HG03039 (cell line): ENCODE measurements around the gene AKAP7.

Experiments used
- ATAC-seq: cut with Tn5 transposase; IDR thresholded peaks from one replicate; pipeline ENCODE4 v1.9.1; 2021; ENCODE audit warnings: mild to moderate bottlenecking, moderate library complexity; ENCODE audit not compliant: unreplicated experiment

The AKAP7 gene

DNA sequence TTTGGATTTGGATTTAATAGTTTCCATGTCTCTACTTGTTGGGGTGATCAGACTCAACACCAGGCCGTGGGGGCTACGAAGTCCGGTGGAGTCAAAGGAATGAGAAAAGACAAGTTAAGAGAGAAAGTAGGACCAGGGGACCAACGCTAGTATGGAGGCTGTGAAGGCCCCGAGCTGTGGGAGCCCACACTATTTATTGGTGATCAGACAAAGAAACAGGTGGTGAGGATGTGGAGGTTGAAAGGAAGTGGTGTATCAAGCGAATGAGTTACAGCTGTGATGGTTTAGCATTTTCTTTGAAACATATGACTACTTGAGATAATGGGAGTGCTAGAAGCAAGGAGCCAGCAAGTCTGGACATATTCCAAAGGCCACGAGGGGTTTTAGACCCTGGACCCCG, 62.4 kb downstream of the AKAP7 start:
- ATAC-seq: no peak

DNA sequence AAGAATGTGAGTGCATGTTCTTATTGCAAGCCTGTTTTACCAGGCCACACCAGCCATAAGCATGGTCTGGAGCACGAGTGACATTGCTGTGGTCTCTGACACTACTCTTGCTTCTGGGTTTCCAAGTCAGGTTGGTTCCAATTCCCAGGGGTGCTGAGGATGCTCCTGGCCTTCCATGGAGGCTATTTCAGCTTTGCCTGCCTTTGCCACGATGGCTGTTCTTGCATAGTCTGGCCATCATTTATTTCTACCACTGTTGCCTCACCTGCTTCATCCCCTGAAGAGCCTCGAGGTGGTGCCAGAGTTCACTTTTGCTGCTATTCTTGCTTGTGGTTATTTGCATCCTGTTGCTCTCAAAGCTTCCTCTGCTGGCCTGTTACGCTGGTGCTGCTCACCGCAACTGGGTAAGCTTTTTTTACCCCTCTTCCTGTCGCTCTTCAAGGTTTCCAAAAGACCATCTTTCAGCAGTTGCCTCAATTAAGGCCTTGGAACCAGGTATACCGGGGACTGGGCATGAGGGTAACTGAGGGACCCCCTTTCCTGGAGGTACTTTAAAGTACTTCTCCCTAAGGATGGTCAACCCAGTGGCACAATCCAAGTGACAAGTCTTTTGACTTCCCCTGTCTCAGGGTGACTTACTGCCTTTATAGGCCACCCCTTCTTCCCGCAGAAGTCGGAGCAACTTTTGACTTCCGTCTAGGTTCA, 64.5 kb downstream of the AKAP7 start:
- peak; percentile 100 for ATAC-seq

- ATAC-seq: no peak
These were observed 70.4 kb downstream of the AKAP7 start for GRCh38 chr6:131205481-131206244.

DNA sequence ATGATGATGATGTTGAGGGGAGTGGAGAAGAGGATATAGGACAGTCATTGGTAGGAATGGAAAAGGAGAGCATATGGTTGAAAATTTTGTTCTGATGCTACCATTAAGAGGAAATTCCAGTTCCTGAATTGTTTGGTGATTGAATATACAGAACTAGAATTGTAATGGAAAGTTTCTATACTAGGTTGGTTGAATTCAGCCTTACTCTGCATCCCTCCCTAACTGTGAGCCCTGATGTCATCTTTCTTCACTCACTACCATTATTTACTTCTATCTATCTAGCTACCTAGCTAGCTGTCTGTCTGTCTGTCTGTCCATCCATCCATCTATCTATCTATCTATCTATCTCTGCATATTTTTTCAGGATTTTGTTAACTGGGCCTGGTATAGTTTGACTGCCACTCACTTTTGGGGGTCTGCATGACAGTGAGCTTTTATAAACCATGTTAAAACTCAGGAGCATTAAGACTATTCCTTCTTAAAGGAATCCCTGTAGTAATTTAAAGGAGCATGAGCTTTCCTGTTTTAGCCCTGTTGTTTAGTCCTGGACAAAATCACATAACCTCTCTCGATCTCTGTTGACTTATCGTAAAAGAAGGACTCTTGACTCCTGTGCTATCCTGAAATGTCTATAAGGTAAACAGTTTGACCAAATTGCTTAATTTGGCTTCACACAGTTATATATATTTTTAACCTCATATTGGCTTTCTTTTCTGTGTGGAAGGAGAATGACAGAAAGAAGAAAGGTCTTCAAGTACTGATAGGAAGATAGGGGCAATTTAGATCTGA, 71.4 kb downstream of the AKAP7 start:
- no peak for ATAC-seq

GRCh38 chr6:131208787-131209186, 73.5 kb downstream of the AKAP7 start:
- no peak for ATAC-seq

GRCh38 chr6:131210469-131210868, 75.2 kb downstream of the AKAP7 start:
- no peak for ATAC-seq

DNA sequence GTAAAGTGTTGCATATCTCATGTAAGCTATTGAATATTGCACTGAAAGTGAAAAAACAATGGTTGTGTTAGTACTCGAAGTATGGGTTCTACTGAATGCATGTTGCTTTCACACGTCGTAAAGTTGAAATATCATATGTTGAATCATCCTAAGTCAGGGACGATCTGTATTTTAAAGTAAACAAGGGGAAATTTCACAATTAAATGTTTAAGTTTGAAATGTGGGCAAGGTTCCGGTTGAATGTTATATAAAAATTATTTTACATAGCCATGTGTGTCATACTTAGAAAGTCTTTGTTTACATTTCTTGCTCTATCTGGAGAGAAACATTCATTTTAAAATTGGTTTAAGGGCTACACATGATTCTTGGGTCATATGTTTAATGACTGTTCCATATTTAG, 76.8 kb downstream of the AKAP7 start:
- no peak for ATAC-seq

- ATAC-seq: no peak
These were observed 77.6 kb downstream of the AKAP7 start for GRCh38 chr6:131212913-131213312.

DNA sequence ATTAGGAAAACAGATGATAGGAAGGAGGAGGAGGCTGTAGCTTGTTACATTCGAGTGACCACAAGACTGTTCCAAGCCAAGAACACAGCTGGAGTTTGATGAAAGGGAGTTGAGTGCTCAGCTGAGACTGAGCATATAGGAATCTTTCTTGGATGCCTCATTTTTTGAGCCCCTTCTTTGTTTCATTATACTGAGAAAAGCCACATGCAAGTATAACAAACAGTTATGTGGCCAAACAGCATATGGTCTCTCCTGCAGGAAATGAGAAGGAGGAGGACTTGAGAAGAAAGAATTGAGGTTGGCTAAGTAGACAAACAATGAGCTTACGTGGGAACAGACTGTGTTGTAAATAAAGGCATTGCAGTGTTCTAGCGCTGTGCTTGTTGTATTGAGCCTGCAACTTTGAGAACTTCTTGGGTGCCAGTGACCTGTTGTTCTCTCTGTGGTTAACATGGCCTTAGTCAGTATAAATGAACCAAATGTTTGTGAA, 78.3 kb downstream of the AKAP7 start:
- no peak for ATAC-seq

- ATAC-seq: no peak
These were observed 80.0 kb downstream of the AKAP7 start for GRCh38 chr6:131215219-131215618.

- ATAC-seq: no peak
These were observed 81.0 kb downstream of the AKAP7 start for GRCh38 chr6:131216246-131216645.

DNA sequence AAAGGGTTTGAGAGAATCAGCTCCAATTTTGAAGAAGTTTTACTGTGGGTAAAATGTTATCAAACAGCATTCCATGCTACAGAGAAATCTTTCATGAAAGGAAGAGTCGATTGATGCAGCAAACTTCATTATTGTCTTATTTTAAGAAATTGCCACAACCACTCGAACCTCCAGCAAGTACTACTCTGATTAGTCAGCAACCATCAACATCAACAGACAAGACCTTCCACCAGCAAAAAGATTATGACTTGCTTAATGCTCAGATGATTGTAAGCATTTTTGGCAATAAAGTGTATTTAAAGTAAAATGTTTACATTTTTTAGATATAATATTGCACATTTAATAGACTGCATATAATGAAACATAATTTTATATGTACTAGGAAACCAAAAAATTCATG, 87.5 kb downstream of the AKAP7 start:
- no peak for ATAC-seq

DNA sequence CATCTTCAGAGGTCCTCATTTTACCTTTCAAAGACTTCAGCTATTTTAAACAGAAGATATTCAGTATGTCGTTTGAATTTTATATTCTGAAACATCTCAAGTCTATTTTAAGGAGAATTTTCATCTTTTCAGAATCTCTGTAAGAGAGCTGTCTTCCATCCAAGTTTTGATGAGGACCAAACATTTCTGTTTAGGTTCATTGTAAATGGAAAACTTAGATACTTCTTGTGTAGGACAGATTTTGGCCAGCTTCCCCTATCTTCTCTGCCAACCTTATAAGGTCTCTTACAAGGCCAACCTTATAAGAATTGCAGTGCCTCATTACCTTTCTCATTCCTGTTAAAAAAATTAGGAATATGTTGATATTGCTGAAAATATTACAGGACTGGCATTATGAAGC, 88.1 kb downstream of the AKAP7 start:
- ATAC-seq: no peak

GRCh38 chr6:131225127-131225526, 89.9 kb downstream of the AKAP7 start:
- no peak for ATAC-seq

GRCh38 chr6:131225959-131226358, 90.7 kb downstream of the AKAP7 start:
- ATAC-seq: no peak

DNA sequence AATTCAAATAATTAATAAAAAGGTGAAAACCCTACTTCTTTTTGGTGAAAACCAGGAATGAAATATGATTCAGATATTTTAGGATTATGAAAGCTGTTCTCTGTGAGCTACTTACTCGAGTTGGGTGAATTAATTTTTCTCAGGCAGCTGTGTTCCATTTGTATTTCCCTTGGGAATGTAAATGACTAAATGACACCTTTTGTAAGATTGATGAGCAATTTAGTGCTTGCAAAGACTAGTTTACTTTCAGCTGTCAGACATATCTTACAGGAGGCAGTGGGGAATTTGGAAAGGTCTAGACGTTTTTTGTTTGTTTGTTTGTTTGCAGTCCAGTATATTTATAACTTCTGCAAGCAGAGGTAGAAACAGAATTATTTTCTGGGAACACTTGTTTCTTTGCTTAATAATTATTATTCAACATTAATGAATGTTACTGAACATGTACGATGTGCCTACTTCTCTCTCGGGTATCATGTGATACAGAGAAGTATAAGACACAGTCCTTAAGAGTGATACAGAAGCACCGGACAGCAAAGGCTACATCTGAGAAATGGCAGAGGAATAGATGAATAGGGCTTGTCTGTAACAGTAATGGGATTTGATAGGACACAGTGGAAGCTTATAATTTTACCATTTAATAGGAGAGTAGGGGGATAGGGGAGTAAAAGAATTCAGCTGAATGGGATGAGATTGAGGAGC, 91.3 kb downstream of the AKAP7 start:
- ATAC-seq: no peak

DNA sequence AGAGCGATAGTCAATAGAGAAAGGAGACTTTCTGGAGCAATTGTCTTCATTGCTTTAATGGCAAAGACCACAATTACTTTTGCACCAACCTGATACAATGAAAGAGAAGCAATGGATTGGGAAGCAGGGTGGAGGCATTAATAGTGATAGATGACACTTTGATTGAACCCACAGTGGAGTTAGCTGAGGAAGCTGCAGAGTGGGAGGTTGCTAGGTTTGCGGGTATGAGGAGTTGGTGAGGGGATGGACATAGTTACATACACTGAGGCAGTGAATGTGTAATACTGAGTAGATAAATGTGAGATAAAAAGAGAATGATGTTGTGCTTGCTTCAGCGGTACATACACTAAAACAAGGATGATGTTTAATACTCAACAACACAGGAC, 91.9 kb downstream of the AKAP7 start:
- no peak for ATAC-seq

DNA sequence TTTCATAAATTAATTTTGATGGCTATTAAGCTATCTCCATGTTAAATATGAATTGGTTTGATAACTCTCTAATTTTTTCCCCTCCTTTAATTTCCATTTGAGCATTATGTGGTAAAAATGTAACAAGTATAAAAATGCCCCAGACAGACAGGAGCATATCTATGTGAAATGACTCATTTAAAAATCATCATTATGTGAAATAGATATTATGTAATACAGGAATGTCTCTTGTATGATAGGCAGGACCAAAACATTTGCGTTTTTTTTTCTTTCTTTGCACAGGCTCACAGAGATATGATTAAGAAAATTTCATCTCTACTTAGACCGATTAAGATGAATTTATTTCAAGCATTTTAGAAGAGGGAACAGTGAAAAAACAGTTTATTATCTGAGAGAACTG, 95.8 kb downstream of the AKAP7 start:
- no peak for ATAC-seq

DNA sequence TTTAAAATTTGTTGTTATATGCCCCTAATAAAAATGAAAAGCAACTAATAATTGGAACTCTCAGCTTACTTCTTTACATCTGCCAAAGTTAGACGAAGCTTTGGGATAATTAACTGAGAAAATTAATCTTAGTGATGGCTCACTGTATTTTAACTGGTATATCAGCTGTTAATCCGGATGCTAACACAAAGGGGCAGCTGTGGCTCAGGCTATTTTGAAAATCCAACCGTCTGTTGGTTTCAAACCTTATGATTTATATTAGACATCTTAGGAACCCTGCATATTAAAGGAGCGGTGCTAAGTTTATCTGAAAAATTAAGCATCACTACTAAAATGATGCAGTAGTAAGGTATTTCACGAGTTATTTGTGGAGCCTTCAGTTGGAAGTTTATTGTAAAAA, 96.6 kb downstream of the AKAP7 start:
- no peak for ATAC-seq

- ATAC-seq: no peak
These were observed 109.7 kb downstream of the AKAP7 start for GRCh38 chr6:131244942-131245341.

DNA sequence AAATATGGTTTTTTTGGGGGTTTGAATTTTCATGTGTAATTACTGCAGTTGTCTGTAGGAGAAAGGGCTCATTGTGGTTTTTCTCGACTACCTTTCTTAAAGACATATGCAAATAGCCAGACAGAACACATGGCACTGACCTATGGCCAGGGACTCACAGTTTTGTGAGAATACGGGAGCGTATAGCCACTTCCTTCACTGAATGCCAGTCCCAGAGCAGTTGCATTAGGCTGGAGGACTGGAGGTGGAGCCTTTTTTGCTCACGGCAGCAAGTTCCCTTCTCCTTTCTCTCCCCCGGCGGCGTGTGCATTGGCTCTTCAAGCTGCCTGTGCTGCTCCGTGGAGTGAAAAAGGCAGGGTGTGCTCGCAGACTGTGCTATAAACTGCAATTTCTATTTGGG, 114.9 kb downstream of the AKAP7 start:
- no peak for ATAC-seq
